Measurements from ENCODE around the gene SNRK. TPM values are rescaled to one million over a fixed set of nuclear protein-coding genes. Genes with fewer than 3 reads are reported as not detected.
A peak's percentile ranks its signal among the peaks of the same experiment; 100 is the strongest.

SNRK gene
- total RNA-seq, 6 donors from 2014 or later: 25.1 to 68.5 (median 45.3) TPM

- no peak for DNase-seq
- peak overlapping the region in 3 of 4 donors; percentile 10 to 68 (median 40) for H3K27ac ChIP-seq
- H3K9me3 ChIP-seq: no peaks in the 10 kb centered on the region
- no peak for ATAC-seq (ENCODE audit: low FRiP score in 2 of 2)
- H3K4me1 ChIP-seq: peaks cover 22 to 60% (median 37%) of the 10 kb centered on the region in 4 donors
- TF ChIP-seq POLR2AphosphoS5 (IDR thresholded peaks at IDR 0.05) (no peak), CTCF (IDR thresholded peaks at IDR 0.05) (no peak), EP300 (IDR thresholded peaks at IDR 0.05) (no peak), POLR2A (IDR thresholded peaks at IDR 0.05) (no peak)
- H3K36me3 ChIP-seq: peaks cover 0 to 7% (median under 1%) of the 10 kb centered on the region in 4 donors
- no peak overlapping the region for H3K4me3 ChIP-seq
- no peaks in the 10 kb centered on the region for H3K27me3 ChIP-seq
Measured at GRCh38 chr3:43327582-43327979, 41.2 kb downstream of the SNRK start.

- no peaks in the 10 kb centered on the region for H3K9me3 ChIP-seq
- peaks cover 22 to 60% (median 37%) of the 10 kb centered on the region in 4 donors for H3K4me1 ChIP-seq
- peaks cover 0 to 16% (median 4%) of the 10 kb centered on the region in 4 donors for H3K36me3 ChIP-seq
- H3K27me3 ChIP-seq: no peaks in the 10 kb centered on the region
- H3K27ac ChIP-seq: peak overlapping the region in 2 of 4 donors; percentile 14 to 31
- no peak overlapping the region for H3K4me3 ChIP-seq
- no peak for TF ChIP-seq POLR2A (IDR thresholded peaks at IDR 0.05)
- TF ChIP-seq POLR2AphosphoS5 (IDR thresholded peaks at IDR 0.05): no peak
- no peak for TF ChIP-seq EP300 (IDR thresholded peaks at IDR 0.05)
- no peak for TF ChIP-seq CTCF (IDR thresholded peaks at IDR 0.05)
- ATAC-seq (ENCODE audit: low FRiP score in 2 of 2) (no peak), DNase-seq (no peak)
Measured at GRCh38 chr3:43328653-43329052, 42.3 kb downstream of the SNRK start.

- 33 to 47% methylated on average over 1 of the region's 1 CpG for WGBS, 2 donors
- TF ChIP-seq POLR2AphosphoS5 (IDR thresholded peaks at IDR 0.05) (no peak), CTCF (IDR thresholded peaks at IDR 0.05) (no peak), POLR2A (IDR thresholded peaks at IDR 0.05) (no peak), EP300 (IDR thresholded peaks at IDR 0.05) (no peak)
Measured at GRCh38 chr3:43330981-43331380, 44.6 kb downstream of the SNRK start.

GRCh38 chr3:43331381-43331780 is 45.0 kb downstream of the SNRK start:
- WGBS, 2 donors: 65 to 81% methylated on average over 4 of the region's 4 CpGs
- Histone ChIP-seq H3K27ac (peak overlapping the region in 1 of 4 donors; percentile 6), H3K4me3 (no peak overlapping the region), H3K4me1 (peaks cover 13 to 36% (median 17%) of the 10 kb centered on the region in 4 donors), H3K9me3 (peaks cover 0 to 5% (median 4%) of the 10 kb centered on the region in 4 donors), H3K36me3 (peaks cover 0 to 43% (median 15%) of the 10 kb centered on the region in 4 donors), H3K27me3 (no peaks in the 10 kb centered on the region)
- ATAC-seq (ENCODE audit: low FRiP score in 2 of 2): no peak
- DNase-seq: no peak
- TF ChIP-seq CTCF (IDR thresholded peaks at IDR 0.05): no peak
- TF ChIP-seq EP300 (IDR thresholded peaks at IDR 0.05): no peak
- TF ChIP-seq POLR2AphosphoS5 (IDR thresholded peaks at IDR 0.05): no peak
- no peak for TF ChIP-seq POLR2A (IDR thresholded peaks at IDR 0.05)

More at GRCh38 chr3:43330981-43331380, 44.6 kb downstream of the SNRK start:
- Histone ChIP-seq H3K4me1 (peaks cover 17 to 40% (median 21%) of the 10 kb centered on the region in 4 donors), H3K27ac (no peak overlapping the region), H3K36me3 (peaks cover 0 to 39% (median 12%) of the 10 kb centered on the region in 4 donors), H3K27me3 (no peaks in the 10 kb centered on the region), H3K9me3 (peaks cover 0 to 5% (median 2%) of the 10 kb centered on the region in 4 donors), H3K4me3 (no peak overlapping the region)
- ATAC-seq (ENCODE audit: low FRiP score in 2 of 2) (no peak), DNase-seq (no peak)

GRCh38 chr3:43334976-43335375 is 48.6 kb downstream of the SNRK start:
- Histone ChIP-seq H3K36me3 (peaks cover 0 to 78% (median 39%) of the 10 kb centered on the region in 4 donors), H3K9me3 (peaks cover 23 to 32% (median 27%) of the 10 kb centered on the region in 4 donors), H3K27me3 (no peaks in the 10 kb centered on the region), H3K4me3 (no peak overlapping the region), H3K4me1 (peaks cover 0 to 8% (median 0%) of the 10 kb centered on the region in 4 donors), H3K27ac (no peak overlapping the region)
- no peak for TF ChIP-seq EP300 (IDR thresholded peaks at IDR 0.05)
- TF ChIP-seq POLR2A (IDR thresholded peaks at IDR 0.05): no peak
- no peak for TF ChIP-seq CTCF (IDR thresholded peaks at IDR 0.05)
- no peak for TF ChIP-seq POLR2AphosphoS5 (IDR thresholded peaks at IDR 0.05)
- DNase-seq (no peak), ATAC-seq (ENCODE audit: low FRiP score in 2 of 2) (no peak)
- 69 to 83% methylated on average over 1 of the region's 1 CpG for WGBS, 2 donors
